Forelimb muscle (tissue), 1 donor: ENCODE results near the gene HDAC4. TPM values are rescaled to one million over a fixed set of nuclear protein-coding genes. Genes with fewer than 3 reads are reported as not detected.

ENCODE experiments used
- DNase-seq: peaks from one replicate; pipeline ENCODE4 v3.0.0-alpha.2; 2013; ENCODE audit warnings: low read depth
- polyA plus RNA-seq: library from polyadenylated mRNA; unstranded; fragments of 120-200 nt; gene quantifications from one replicate; pipeline ENCODE4 v1.2.1, GENCODE V29; 2013; ENCODE audit not compliant: insufficient read length

Gene HDAC4
- polyA plus RNA-seq, 1 donor, result 12.6 TPM

DNA sequence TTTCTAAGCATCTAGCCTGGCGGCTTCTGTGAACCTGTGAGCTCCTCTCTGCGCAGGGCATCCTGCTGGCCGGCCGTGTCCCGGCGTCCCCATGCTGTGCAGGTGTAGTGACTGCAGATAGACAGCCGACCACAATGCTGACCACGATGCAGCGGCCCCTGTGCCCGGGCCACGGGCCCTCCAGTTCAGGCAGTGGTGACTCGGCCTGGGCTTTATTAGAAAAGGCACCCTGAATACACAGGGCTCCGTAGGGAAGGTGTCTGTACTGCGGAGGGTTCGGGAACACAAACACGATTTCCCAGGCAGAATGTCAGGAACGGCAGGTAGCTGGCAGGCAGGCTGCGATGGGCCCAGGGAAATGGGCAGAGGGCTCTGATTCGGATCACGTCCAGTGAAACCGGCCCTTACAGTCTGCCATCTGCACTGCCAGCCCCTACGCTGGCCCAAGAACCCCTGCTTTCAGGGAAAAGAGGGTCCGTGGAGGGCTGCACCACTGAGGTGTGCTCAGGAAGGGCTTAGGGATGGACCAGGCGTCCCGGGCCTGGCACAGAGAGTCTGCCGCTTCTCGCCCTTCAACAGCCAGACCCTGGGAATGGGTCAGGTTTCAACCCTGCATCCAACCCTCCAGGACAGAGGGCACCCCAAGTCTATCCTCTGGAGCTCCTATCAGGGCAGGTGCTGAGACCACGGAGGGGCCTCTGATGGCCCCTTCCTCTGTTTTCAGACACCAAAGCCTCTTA, 196.5 kb downstream of the HDAC4 start:
- DNase-seq, result no peak

- DNase-seq, result no peak
Measured at GRCh38 chr2:239203443-239204135, 197.2 kb downstream of the HDAC4 start.

- DNase-seq, result no peak
Measured at GRCh38 chr2:239202836-239203235, 198.0 kb downstream of the HDAC4 start.

GRCh38 chr2:239202343-239202742, 198.5 kb downstream of the HDAC4 start:
- DNase-seq, result no peak

GRCh38 chr2:239201884-239202283, 198.9 kb downstream of the HDAC4 start:
- DNase-seq, result no peak

- DNase-seq, result no peak
Measured at GRCh38 chr2:239201531-239201876, 199.3 kb downstream of the HDAC4 start.

DNA sequence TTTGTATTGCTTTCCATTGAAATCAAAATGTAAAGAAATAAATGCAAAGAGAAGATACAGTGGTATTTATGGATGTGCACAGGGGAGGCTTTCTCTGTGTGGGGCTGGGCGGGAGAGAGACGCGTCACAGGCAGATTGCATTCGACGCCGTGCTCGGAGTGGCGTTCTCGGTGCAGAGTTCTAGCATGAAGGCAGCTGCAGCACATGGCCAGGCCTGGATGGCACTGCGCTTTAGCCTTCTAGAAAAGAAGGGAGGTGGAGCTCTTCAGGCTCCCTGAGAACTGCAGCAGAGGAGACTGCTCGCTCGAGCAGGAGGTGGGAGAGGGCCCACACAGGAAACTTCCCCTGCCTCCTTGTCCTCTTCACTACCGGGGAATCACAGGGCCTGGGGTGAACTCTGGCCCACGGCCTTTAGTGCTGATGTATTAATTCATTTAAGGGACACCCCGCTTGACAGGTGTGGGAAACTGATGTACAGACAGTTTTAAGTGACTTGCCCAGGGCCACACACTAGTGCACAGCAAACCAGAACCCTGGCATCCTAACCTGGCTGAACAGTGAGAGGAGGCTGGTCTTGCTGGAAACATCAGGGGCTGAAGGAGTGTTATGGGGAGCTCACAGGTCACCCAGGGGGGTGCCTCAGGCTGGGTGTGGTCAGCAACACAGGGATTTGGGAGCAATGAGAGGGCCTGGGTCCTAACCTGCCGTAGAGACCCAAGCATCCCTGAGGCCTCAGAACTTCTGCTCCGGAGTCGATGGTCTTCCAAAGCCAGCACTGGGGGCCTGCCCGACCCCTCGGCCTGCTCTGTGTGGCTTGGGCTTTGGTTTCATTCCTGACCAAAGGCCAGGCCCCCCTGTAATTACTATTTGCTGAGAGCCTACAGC, 199.9 kb downstream of the HDAC4 start:
- no peak for DNase-seq

- DNase-seq, result no peak
Measured at GRCh38 chr2:239199041-239199768, 201.6 kb downstream of the HDAC4 start.

DNA sequence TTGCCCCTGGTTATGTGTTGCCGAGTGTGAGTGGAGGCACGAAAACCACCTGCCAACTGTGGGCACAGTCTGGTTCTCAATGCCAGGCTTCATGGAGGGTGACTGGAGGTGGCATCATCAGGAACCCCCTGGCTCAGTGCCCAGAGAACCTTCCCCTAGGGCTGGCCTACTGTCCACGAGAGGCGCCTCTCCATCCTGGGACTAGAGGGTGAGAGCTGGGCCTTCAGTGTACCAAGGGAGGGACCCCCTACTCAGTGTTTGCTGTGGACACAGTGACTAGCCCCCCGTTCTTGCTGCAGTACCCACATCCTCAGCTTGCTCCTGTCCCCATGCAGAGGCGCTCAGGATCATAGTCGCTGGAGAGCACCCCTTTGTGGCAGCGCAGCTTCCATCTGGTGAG, 202.6 kb downstream of the HDAC4 start:
- no peak for DNase-seq

GRCh38 chr2:239197146-239197545, 203.7 kb downstream of the HDAC4 start:
- no peak for DNase-seq

DNA sequence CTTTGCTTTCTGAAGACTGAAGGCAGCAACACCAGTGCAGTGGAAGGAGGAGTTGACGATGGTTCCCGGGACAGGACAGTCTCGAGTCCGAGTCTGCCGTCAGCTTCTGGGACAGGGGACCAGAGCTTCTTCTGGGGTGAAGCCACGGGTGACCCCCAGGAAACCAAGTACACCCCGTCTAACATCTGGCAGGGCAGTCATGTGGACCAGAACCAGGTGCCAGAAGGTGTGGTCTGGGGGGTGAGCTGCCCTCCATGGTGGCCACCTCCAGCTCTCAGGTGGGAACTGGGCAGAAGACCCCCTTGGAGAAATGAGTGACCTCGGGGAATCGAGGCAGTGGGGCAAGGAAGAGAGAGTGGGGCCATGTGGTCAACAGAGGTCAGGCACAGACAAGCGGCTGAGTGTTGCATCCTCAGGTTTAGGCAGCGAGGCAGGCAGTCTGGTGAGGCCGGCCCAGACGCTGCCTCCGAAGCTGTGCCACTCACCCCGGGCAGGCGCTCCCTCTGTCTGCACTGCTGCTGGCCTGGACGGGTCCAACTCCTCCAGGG, 204.3 kb downstream of the HDAC4 start:
- no peak for DNase-seq

DNA sequence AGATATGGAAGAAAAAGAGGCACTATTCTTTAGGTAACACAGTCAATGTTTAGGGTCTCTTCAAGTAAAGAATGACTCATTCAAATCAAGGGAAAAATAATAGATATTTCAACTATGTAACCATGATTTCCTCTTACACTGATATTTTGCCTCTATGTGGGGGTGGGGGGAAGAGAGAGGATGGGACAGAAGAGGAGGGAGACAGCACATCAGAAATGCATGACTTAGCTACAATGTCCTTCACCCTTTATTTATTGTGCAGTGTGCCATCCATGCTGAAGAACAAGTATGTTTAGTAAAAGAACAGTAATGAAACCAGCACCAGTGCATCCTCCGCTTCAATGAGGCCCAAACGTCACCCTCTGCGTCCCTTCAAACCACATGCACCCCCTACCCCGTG, 204.8 kb downstream of the HDAC4 start:
- no peak for DNase-seq

GRCh38 chr2:239195318-239195871, 205.4 kb downstream of the HDAC4 start:
- DNase-seq, result no peak

- no peak for DNase-seq
Measured at GRCh38 chr2:239194731-239195317, 206.0 kb downstream of the HDAC4 start.

- no peak for DNase-seq
Measured at GRCh38 chr2:239193925-239194677, 206.7 kb downstream of the HDAC4 start.

DNA sequence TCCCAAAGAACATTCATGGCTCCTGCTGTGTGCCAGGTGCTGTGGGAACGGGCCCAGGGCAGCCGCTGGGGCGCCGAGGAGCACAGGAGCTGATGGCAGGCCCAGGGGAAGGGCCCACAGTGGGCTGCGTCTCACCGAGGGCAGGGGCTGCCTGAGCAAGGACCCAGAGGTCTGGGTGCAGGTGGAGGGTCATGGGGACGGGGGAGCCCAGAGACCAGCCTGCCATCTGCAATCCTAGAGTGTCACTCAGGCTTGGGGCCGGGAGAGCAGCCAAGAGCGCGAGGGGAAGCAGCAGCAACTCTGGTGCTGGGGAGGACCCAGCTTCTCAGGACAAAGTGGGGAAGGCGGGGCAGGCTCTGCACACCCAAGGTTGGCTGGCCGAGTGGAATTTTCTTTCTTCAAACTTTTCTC, 207.4 kb downstream of the HDAC4 start:
- no peak for DNase-seq

DNA sequence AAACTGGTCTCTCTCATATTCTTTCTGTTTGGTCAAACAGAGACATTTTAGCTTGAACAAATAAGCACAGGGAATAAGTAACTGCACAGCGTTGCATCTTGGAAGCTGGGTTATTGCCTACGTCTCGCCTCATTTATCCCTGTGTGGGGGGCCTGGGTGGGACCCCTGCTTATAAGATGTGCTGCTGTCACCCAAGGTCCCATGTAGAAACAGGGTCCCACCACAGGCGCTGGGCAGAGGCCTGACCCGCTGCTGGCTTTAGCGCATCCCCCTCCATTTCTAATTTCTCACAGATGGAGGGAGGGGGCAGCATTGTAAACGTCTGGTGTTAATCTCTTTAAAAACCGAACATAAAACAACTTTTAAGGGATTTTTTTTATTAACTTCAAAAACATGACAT, 207.8 kb downstream of the HDAC4 start:
- no peak for DNase-seq

DNA sequence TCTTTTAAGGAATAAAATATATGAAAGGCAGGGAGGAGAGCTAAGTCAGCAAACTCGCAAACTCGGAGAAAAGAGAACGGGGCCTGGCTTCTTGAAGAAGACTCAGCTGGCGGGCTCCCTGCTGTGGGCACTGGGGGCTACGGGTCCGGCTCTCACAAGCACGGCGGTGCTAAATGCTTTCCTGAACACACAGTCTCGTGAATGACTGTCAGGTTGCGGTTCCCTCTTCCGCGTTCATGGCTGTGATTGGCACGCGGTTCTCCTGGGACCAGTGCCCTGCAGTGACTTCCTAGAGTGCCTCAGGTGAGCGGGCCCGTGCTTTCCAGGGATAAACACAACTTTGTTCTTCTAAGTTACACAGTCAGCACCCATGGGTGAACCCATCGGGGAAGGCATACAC, 208.4 kb downstream of the HDAC4 start:
- DNase-seq, result no peak

- DNase-seq, result no peak
Measured at GRCh38 chr2:239190921-239191885, 209.6 kb downstream of the HDAC4 start.
